ENCODE results near the gene TBC1D1. TPM values are rescaled to one million over a fixed set of nuclear protein-coding genes. Genes with fewer than 3 reads are reported as not detected.

TBC1D1 gene
- total RNA-seq, 1 experiment from 2014 or later = 106 TPM

- no TSS peak for BruUV-seq (replicated peaks)
- CTCF ChIA-PET = no interaction called here
Measured at GRCh38 chr4:37882665-37883296, 8.1 kb upstream of the TBC1D1 start.

GRCh38 chr4:37884855-37885487 is 5.9 kb upstream of the TBC1D1 start:
- intact Hi-C loops (cut with micrococcal nuclease; ENCODE audit: unreplicated experiment) = no loop called here
- Histone ChIP-seq H3K9me3 (ENCODE audit: insufficient read depth, low read depth) (no peaks in the 10 kb centered on the region), H3K36me3 (ENCODE audit: low read depth) (no peaks in the 10 kb centered on the region), H3K27me3 (ENCODE audit: insufficient read depth, low read depth) (no peaks in the 10 kb centered on the region), H4K20me1 (ENCODE audit: insufficient read depth) (no peaks in the 10 kb centered on the region), H2AFZ (no peak overlapping the region), H3F3A (ENCODE audit: insufficient read depth, low read depth) (no peaks in the 10 kb centered on the region), H3K4me3 (no peak overlapping the region), H3K79me2 (ENCODE audit: low read depth) (no peaks in the 10 kb centered on the region), H3K4me1 (replicated peaks; ENCODE audit: insufficient read depth) (0 out of 2 replicates have a peak, but pooled peaks cover 6% of the 10 kb centered on the region), H3K27ac (no peak overlapping the region), H3K4me2 (no peak overlapping the region), H3K9me2 (ENCODE audit: insufficient read depth) (0 out of 2 replicates have a peak, but pooled peaks cover 4% of the 10 kb centered on the region)
- CTCF ChIA-PET = no interaction called here
- DNase-seq = no peak
- BruUV-seq (replicated peaks) = no TSS peak
- no peak for TF ChIP-seq EZH2 (IDR thresholded peaks at IDR 0.05; ENCODE audit: low read depth)
- no peak for TF ChIP-seq CTCF (conservative IDR thresholded peaks at IDR 0.05)
- POLR2A ChIA-PET (ENCODE audit: unreplicated experiment) = interaction anchor here (0.7 kb wide), 1 partner anchor 60 kb away, joined by 4 read pairs; no protein-coding TSS in a partner anchor

More at GRCh38 chr4:37882665-37883296, 8.1 kb upstream of the TBC1D1 start:
- Histone ChIP-seq H3F3A (ENCODE audit: insufficient read depth, low read depth) (no peaks in the 10 kb centered on the region), H3K9me2 (ENCODE audit: insufficient read depth) (0 out of 2 replicates have a peak, but pooled peaks cover 4% of the 10 kb centered on the region), H3K4me3 (no peak overlapping the region), H3K27me3 (ENCODE audit: insufficient read depth, low read depth) (no peaks in the 10 kb centered on the region), H3K79me2 (ENCODE audit: low read depth) (no peaks in the 10 kb centered on the region), H3K4me2 (no peak overlapping the region), H4K20me1 (ENCODE audit: insufficient read depth) (no peaks in the 10 kb centered on the region), H3K9me3 (ENCODE audit: insufficient read depth, low read depth) (no peaks in the 10 kb centered on the region), H3K36me3 (ENCODE audit: low read depth) (no peaks in the 10 kb centered on the region), H3K27ac (no peak overlapping the region), H2AFZ (no peak overlapping the region), H3K4me1 (replicated peaks; ENCODE audit: insufficient read depth) (0 out of 2 replicates have a peak, but pooled peaks cover 6% of the 10 kb centered on the region)
- POLR2A ChIA-PET (ENCODE audit: unreplicated experiment) = no interaction called here
- intact Hi-C loops (cut with micrococcal nuclease; ENCODE audit: unreplicated experiment) = no loop called here
- peak in 1 of 2 experiments; percentile 6 for DNase-seq
- TF ChIP-seq EZH2 (IDR thresholded peaks at IDR 0.05; ENCODE audit: low read depth) (no peak), CTCF (conservative IDR thresholded peaks at IDR 0.05) (peak; percentile 32; the same call in 1 of the 2 replicates)

- no peak overlapping the region for H2AFZ ChIP-seq
- H4K20me1 ChIP-seq (ENCODE audit: insufficient read depth) = no peaks in the 10 kb centered on the region
- BruUV-seq (replicated peaks) = no TSS peak
- H3K9me2 ChIP-seq (ENCODE audit: insufficient read depth) = 0 out of 2 replicates have a peak, but pooled peaks cover 4% of the 10 kb centered on the region
- no peaks in the 10 kb centered on the region for H3K27me3 ChIP-seq (ENCODE audit: insufficient read depth, low read depth)
- TF ChIP-seq EZH2 (IDR thresholded peaks at IDR 0.05; ENCODE audit: low read depth) = no peak
- TF ChIP-seq CTCF (conservative IDR thresholded peaks at IDR 0.05) = no peak
- H3K4me3 ChIP-seq = no peak overlapping the region
- H3K79me2 ChIP-seq (ENCODE audit: low read depth) = no peaks in the 10 kb centered on the region
- H3K4me1 ChIP-seq (replicated peaks; ENCODE audit: insufficient read depth) = peaks cover 6% of the 10 kb centered on the region; the same call in 1 of the 2 replicates
- no peak overlapping the region for H3K27ac ChIP-seq
- ChIA-PET CTCF (no interaction called here), POLR2A (ENCODE audit: unreplicated experiment) (no interaction called here)
- no peak overlapping the region for H3K4me2 ChIP-seq
- no peak for DNase-seq
- H3K9me3 ChIP-seq (ENCODE audit: insufficient read depth, low read depth) = no peaks in the 10 kb centered on the region
- intact Hi-C loops (cut with micrococcal nuclease; ENCODE audit: unreplicated experiment) = no loop called here
- H3F3A ChIP-seq (ENCODE audit: insufficient read depth, low read depth) = no peaks in the 10 kb centered on the region
- H3K36me3 ChIP-seq (ENCODE audit: low read depth) = no peaks in the 10 kb centered on the region
Measured at GRCh38 chr4:37885496-37885895, 5.4 kb upstream of the TBC1D1 start.

Data from PC-9 (cell line).